Suppressor macrophage treated with lipopolysaccharide for 4 hours (primary cell): ENCODE data around the gene ELAPOR1.

Experiments
- DNase-seq: peaks from one replicate; pipeline ENCODE4 v3.0.0-alpha.2; 2020

Gene ELAPOR1

DNA sequence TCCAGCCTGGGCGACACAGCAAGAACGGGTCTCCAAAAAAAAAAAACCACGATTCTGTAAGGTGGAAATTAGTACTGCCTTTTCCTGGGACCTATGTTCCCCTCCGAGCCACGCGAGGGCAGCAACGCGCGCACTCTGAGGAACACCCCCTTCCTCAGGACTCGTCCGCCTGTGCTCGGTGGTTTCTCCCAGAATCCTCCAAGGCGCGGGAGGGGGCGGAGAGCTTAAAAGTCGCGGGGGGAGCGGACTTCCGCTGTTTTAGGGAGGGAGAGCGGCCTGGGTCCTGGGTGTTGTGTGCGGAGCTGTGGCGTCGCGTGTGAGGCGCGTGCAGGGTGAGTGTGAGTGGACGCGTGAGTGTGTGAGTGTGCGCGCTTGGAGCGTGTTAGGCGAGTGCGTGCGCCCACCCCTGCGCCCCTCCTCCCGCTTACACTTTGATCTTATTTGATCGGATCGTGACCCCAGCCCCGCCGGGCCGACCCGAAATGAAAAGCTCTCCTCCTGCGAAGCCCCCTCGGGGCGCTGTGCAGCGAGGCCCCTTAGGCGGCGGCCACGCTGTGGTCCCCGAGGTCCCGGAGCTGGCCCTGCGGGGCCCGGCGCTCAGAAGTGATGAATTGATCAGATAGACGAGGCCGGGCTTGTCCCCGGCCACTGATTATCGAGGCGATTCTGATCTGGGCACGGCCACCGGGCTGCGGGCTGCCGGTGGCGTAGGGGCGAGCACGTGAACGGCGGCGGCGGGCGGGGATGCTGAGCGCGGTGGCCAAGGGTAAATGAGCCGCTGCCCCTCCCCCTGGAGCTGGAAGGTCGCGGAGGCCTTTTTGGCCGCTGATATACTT lies 13.8 kb upstream of the ELAPOR1 start:
- DNase-seq = peak; percentile 98

DNA sequence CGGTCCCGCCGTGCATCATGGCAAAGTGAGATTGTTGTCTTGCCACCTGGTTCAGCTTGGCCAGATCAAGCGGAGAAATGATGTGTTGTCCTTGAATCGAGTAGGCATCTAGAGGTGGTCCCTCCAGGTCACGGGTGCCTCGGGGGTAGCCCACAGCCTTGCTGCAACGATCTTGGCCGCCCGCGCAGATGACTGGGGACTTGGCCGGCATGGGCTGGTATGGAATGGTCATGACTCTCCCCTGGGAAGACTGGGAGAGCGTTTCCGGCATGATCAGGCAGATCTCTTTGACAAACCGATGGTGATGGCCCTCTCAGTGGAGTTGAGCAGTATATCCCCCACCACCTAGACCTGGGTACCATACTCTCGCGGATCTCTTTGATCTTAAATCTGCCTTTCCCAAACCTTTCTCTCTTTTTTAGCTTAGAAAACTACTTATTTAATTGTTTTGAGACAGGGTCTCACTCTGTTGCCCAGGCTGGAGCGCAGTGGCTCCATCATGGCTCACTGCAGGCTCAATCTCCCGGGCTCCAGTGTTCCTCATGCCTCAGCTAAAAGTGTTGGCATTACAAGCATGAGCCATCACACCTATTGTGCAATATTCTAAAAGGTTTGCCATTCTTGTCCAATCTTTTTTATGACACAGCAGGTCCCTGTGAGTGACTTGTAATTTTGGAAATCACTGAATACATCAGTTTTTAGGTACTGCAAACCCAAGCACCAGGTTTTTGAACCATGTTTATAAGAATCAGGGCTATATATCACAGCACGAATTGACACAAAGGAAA lies 9.4 kb upstream of the ELAPOR1 start:
- DNase-seq = peak; percentile 34

DNA sequence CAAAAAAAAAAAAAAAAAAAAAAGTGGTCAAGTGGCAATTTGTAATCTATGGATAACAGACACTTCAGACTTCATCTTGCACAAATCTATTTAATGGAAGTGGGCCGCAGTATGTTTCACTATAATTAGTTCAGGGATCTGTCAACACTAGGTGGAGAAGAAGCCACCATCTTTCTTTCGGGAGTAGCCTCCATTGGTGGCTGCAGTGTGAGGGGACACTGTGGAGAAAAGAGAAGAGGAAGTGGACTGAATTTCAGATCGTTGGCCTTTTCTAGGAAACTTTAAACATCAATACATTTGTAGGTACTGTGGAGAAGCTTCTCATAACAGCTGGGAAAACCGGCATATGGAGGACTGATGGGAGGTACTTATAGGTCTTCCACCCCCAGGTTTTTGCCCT lies 8.0 kb upstream of the ELAPOR1 start:
- DNase-seq = no peak

DNA sequence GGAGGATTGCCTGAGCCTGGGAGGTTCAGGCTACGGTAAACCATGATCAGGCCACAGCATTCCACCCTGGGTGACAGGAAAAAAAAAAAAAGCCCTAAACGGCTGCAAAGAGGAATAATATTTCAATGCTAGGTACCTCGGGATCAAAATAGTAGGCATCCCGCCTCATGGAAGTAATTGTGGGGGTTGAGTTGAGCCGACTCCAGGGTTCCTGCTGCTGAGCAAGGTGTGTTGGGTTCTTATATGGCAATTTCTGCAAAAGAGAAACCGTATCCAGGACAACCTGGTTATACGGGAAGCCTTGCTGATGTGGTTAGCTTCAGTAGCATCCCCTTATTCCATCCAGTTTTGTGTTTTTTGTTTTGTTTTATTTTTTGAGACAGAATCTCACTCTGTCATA lies 6.1 kb upstream of the ELAPOR1 start:
- no peak for DNase-seq

DNA sequence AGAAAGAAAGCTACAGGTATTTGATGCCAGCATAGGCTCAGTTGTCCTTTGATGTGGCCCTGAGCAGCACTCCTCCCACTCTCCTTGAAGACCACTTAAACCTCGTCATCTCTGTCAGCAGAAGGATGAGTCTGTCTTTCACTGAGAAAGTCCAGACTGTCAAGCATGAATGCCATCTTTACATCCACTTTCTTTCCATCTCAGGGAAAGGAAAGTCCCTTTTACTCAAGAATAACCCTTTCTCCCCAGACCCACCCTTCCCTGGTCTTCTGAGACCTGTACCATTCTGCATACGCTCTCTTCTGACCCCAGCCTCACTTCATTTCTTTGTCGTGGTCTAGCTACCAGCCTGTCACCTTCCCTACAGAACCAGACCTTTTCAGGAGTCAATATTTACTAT lies 4.0 kb upstream of the ELAPOR1 start:
- DNase-seq = no peak

DNA sequence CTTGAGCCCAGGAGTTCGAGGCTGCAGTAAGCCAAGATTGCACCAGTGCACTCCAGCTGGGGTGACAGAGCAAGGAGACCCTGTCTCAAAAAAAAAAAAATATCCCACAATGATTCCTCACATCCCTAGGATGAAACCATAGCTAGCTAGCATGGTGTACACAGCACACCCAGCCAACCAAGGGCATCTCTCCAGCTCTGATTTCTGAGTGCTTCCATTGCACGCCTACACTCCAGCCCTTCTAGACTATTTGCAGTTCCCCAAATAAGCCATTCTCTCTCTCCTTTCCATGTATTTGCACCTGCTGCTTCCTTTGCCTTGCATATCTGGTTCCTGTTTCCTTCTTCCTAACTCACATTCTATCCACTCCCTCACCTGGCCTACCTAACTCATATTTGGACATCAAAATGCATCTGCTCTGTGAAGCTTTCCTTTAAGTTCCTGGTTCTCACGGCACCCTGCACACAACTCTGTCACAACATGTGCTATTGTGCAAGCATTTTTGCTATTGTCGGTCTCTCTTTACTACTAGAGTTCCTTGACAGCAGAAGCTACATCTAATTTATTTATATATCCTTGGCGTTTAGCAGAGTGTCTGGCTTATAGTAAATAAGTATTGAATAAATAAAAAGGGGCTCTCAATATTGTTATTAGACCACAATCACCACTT lies 2.4 kb upstream of the ELAPOR1 start:
- DNase-seq = peak; percentile 54

DNA sequence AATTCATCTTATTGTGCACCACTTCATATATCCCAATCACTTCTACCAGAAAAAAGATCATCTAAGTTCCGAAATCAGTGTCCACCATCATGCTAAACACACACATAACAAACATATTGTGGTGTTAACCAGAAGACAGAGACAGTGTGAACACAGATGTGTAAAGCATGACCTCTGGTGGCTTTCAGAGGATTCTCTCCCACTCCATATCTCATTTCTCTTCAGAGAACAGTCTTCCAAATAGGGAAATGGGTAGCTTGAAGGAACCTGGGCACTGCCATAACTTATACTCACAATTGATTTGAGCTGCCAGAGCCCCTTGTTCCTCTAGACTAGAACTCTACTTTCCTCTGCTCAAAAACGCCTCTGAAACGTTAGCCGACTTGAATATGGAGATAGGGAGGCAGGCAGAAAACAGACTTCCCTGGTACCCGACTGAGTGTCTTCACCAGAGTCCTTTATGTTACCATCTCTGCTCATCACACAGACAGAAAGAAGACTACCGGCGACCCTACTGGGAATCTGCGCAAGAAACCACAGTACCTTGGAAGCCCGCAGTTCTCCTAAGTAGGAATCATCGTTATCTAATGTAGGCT lies 1.8 kb upstream of the ELAPOR1 start:
- peak; percentile 52 for DNase-seq

DNA sequence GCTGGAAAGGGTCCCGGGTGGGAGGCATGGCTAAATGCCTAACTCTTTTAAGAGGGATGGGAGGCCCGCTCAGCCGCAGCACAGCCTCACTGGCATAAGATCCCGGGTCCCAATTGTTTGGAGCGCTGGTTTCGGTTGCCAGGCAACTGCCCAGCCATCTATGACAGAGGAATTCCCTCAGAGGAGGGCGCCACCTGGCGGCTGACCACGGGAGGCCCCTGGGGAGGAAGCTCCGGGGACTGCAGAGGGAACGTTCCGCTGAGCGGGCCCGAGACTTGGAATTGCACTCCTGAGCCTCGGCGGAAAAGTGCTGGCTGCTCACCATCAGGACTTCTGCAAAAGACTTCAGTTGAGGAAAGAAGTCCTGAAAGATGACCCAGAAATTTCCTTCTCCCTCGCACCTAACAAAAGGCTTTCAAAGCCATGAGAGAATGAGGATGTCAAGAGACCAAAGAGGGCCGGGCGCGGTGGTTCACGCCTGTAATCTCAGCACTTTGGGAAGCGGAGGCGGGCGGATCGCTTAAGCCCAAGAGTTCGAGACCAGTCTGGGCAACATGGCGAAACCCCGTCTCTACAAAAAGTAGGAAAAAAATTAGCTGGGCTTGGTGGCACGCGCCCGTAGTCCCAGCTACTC lies 1.1 kb upstream of the ELAPOR1 start:
- DNase-seq = peak; percentile 95

DNA sequence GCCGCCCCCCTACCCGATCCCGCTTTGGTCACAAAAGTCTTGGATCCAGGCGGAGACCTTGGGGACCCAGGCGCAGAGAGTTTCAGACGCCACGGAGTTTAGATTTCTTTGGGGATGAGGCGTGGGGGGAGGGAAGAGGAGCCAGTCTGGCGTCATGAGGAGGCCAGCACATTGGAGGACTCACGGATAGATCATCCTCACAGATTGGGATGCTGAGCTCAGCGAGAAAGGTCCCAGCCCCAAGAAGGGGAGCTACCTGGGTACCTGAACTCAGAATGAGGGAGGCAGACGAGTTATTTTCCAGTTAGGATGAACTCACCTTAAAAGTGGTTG lies 393 bp downstream of the ELAPOR1 start:
- DNase-seq = no peak

DNA sequence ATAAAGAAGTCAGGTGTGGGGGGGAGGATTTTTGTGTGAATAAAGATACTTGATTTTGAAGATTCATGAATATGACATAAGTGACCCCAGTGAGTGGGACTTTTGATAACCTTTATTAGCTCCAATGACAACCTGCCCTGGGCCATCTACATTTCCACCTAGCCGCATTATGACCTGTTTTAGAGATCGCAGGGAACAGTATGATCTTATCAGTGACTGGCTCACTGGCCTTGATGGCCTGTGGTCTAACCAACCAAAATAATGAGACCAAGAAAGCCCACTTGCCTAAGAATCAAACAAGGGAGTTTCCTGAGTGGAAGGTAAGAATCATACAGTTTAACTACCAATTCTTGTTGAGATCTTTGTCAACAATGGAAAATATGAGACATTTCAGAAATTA lies 1.8 kb downstream of the ELAPOR1 start:
- DNase-seq = no peak

DNA sequence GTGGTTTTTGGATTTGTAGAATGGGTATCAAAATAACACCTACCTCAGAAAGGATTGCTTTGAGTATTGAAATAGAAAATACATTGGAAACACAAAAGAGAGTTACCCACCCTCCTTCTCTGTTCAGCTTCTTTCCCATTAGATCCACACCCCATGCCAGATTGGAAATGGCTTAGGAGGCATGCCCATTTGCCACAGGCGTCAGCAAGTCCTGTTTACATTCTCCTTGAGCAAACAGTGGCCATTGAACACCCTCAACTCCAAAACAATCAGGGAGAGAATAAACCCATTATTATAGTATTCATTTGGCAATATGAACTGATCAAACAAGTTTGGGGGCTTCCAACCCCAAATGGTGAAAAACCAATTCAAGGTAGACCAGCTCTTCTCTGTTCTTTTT lies 2.4 kb downstream of the ELAPOR1 start:
- no peak for DNase-seq

DNA sequence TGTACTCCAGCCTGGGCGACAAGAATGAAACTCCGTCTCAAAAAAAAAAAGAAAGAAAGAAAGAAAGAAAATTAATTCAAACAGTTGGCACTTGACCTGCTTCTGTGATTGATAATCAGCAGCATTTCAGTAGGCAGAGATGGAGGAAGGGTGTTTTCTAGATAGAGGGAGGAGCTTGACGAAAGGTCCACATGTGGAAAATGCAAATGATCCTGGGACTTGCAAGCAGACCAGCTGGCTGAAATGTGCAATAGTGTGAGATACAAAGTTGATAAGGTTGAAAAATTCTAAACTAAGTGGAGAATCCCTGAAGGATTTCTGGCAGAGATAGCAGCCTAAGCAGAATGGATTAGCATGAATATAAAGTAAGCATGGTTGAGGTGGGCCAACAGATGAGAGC lies 4.2 kb downstream of the ELAPOR1 start:
- no peak for DNase-seq

DNA sequence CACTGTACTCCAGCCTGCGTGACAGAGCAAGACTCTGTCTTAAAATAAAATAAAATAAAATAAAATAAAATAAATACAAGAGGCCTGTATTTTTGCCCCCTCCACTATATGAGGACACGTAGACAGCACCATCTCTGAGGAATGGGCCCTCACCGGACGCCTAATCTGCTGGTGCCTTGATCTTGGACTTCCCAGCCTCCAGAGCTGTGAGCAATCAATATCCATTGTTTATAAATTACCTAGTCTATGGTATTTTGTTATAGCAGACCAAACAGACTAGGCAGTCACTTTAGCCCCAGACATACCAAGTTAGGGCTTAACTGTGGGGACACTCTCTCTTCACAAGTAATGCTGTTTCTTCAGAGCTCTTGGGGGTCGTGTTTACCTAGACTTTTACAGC lies 6.4 kb downstream of the ELAPOR1 start:
- DNase-seq = no peak

DNA sequence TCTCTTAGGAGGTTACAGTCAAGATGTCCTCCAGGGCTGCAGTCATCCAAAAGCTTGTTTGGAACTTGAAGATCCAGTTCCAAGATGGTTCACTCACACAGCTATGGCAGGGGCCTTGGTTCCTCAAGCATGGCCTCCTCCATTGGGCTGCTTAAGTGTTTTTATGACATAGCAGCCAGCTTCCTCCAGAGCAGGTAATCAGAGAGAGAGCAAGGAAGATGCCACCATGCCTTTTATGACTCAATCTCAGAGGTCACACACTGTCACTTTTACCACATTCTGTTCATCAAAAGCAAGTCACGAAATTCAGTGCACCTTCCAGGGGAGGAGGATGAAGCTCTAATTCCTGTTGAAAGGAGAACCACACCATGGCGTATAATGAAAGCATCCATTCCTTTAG lies 17.1 kb downstream of the ELAPOR1 start:
- DNase-seq = no peak

DNA sequence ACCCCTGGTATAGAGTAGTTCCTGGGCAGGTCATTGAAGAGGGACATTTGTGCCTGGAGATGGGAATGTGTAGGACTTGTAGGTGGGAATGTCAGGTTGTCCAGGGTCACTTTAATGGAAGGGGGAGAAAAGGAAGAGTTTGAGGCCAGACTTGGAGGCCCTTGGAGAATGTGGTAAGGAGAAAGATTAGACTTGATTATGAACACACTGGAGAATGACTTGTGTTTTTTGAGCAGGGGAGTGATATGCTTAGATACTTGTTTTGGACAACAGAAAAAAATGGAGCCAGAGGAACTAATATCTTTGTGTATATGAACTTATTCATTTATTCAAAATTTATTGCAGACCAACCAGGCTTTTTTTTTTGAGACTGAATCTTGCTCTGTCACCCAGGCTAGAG lies 17.9 kb downstream of the ELAPOR1 start:
- DNase-seq = no peak

DNA sequence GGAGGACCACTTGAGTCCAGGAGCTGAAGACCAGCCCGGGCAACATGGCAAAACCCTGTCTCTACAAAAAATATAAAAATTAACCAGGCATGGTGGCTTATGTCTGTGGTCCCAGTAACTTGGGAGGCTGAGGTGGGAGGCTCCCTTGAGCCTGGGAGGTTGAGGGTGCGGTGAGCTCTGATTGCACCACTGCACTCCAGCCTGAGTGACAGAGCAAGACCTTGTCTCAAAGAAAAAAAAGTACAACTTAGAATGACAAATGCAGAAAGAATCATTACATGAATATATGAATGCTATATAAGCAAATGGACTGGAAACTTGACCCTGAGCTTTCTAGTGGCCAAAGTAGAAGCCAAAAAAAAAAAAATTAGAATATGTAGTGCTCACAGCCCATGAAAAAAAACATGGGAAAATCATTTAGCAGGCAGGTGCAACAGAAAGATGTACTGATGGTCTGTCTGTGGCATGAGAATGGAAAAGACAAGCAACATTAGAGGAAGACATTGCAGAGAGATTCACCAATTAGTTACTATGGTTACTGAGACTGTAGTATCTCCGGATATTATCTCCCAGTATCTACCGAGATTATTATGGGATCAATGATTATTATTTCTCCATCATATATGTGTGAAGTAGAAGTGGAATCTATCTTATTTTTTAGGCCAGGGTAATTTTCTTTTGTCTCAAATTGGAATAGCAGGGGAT lies 19.2 kb downstream of the ELAPOR1 start:
- no peak for DNase-seq

DNA sequence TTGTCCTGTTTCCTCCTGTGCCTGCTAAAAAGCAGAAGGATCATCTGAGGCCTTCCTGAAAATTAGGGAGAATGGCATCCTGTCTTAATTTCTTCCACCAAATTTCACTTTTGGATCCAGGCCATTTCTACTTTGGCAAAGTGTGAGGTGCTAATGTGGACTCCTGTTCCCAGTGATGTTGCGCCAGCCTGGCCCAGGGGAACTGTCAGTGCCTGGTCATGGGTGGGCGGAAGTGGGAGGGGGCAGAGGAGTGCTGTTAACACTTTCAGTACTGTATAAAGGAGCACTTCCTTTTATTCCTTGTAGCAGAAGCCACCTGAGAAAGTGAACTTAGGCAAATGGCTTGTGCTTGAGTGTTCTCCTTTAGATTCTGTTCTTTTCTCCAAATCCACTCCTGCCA lies 19.9 kb downstream of the ELAPOR1 start:
- DNase-seq = peak; percentile 39

DNA sequence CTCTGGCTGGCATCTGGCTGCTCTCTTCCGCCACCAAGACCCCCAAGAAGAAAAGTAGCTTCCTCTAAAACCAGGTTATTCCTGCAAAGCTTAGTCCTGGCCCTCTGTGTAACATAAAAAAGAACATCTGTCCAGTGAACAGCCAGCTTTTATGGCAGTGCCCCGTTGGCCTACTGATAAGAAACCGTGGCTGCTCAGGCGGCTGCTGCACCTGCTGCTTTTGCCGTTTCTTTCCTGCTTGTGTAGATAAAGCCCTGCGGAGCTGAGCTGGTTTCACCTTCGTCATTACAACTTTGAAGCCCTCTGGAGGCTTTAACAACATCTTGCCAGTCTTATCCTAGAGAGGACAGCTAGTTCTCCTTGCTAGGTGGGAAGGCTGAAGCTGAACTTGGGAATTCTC lies 20.5 kb downstream of the ELAPOR1 start:
- DNase-seq = no peak

DNA sequence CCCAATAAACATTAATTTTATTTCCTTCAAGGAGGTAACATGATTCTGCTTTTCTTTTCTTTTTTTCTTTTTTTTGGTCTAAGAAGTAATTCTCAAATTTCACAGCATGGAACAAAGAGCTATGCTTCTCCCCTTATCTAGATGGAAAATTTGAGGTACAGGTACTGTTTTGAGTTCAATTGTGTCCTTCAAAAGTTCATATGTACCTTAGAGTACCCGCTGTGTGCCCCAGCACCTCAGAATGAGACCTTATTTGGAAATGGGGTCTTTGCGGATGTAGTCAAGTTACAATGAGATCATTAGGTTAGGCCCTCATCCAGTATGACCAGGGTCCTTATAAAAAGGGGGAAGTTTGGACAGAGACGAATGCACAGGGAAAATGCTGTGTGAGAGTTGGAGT lies 22.0 kb downstream of the ELAPOR1 start:
- no peak for DNase-seq

DNA sequence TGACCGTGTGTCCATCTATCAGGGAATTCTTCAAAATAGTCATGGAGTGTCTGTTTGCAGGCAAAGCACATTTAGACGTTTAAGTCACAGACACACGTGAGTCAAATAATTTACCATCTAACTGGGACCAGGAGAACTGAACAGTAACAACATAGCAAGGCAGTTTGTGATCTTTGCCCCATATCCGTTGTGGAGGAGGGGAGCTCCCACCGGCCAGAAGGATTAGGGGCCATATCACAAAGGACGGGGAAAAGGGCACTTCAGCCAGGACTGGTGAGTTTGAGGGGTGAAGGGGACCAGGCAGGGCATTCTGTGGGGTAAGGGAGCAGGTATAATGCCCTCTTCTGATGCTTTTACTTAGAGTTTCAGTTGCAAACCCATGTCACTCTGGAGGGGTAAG lies 22.9 kb downstream of the ELAPOR1 start:
- no peak for DNase-seq

DNA sequence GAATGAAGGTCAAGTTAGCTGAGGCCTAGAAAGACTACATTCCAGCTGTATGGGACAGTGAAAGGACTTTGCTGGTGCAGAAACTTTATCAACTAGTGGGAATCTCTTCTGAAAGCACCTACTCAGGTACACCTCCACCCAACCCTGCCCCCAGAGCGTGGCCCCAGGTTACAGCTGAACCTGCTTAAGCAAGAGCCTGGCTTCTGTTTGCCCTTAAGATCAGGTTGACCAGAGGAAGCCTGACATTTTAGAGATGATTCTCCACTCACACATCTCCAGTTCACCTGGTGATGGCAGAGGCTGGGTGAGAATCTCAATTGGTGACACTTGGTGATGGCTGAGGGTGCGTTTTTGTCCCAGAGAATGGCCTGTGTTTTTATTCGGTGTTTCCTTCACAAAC lies 24.0 kb downstream of the ELAPOR1 start:
- DNase-seq = no peak

DNA sequence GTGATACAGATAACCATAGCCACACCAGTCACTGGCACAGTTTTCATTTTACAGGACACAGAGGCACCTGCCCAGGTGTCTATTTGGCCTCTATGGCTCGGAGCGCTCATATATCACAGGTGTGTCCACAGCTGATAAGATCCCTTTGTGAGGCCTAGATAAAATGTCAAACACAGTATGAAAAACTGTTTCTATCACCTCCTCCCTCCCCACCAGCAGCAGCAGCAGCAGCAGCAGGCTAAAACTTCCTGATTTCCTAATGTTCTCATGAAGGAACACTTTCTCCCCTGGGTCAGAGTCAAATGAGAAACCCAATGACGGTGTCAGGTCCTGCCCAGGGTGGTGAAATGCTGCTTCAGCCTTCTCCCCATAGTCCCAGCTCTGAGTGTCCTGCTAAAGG lies 24.4 kb downstream of the ELAPOR1 start:
- DNase-seq = peak; percentile 40
